ENCODE results near the gene AKR7A2.
A peak's percentile ranks its signal among the peaks of the same experiment; 100 is the strongest.
"Not testable (repeated sequence)": the region's sequence is repeated elsewhere in the genome, so short reads cannot be mapped to it uniquely, and the experiment has no call there.

The AKR7A2 gene

GRCh38 chr1:19273844-19274531, 38.0 kb downstream of the AKR7A2 start:
- not testable (repeated sequence) for H3K4me1 Mint-ChIP-seq; H3K9me3 Mint-ChIP-seq; DNase-seq (ENCODE audit: low spot score in 2 of 2); H3K27ac Mint-ChIP-seq; H3K36me3 Mint-ChIP-seq; H3K4me3 Mint-ChIP-seq
- ATAC-seq, result peak; percentile 62

GRCh38 chr1:19273106-19273843, 38.7 kb downstream of the AKR7A2 start:
- H3K9me3 Mint-ChIP-seq, result no peaks in the 10 kb centered on the region
- no peak for ATAC-seq
- H3K4me1 Mint-ChIP-seq, result peaks cover 6% of the 10 kb centered on the region
- no peak overlapping the region for H3K27ac Mint-ChIP-seq
- no peak overlapping the region for H3K4me3 Mint-ChIP-seq
- H3K36me3 Mint-ChIP-seq, result no peaks in the 10 kb centered on the region
- no peak for DNase-seq (ENCODE audit: low spot score in 2 of 2)

GRCh38 chr1:19272064-19272463, 39.9 kb downstream of the AKR7A2 start:
- no peak overlapping the region for H3K27ac Mint-ChIP-seq
- no peak overlapping the region for H3K4me3 Mint-ChIP-seq
- ATAC-seq (no peak), DNase-seq (ENCODE audit: low spot score in 2 of 2) (no peak)
- H3K4me1 Mint-ChIP-seq, result peaks cover 6% of the 10 kb centered on the region
- no peaks in the 10 kb centered on the region for H3K36me3 Mint-ChIP-seq
- no peaks in the 10 kb centered on the region for H3K9me3 Mint-ChIP-seq

- not testable (repeated sequence) for H3K4me1 Mint-ChIP-seq; H3K4me3 Mint-ChIP-seq; H3K36me3 Mint-ChIP-seq; ATAC-seq; DNase-seq (ENCODE audit: low spot score in 2 of 2); H3K27ac Mint-ChIP-seq; H3K9me3 Mint-ChIP-seq
These were observed 41.6 kb downstream of the AKR7A2 start for GRCh38 chr1:19270343-19270730.

GRCh38 chr1:19269427-19270342, 42.3 kb downstream of the AKR7A2 start:
- not testable (repeated sequence) for H3K4me1 Mint-ChIP-seq; DNase-seq (ENCODE audit: low spot score in 2 of 2); H3K36me3 Mint-ChIP-seq; H3K9me3 Mint-ChIP-seq; H3K4me3 Mint-ChIP-seq; ATAC-seq; H3K27ac Mint-ChIP-seq

- no peak overlapping the region for H3K27ac Mint-ChIP-seq
- DNase-seq (ENCODE audit: low spot score in 2 of 2) (no peak), ATAC-seq (no peak)
- no peaks in the 10 kb centered on the region for H3K36me3 Mint-ChIP-seq
- peaks cover 5% of the 10 kb centered on the region for H3K4me1 Mint-ChIP-seq
- H3K4me3 Mint-ChIP-seq, result no peak overlapping the region
- no peaks in the 10 kb centered on the region for H3K9me3 Mint-ChIP-seq
These were observed 43.5 kb downstream of the AKR7A2 start for GRCh38 chr1:19268445-19268844.

GRCh38 chr1:19262744-19263143, 49.2 kb downstream of the AKR7A2 start:
- Mint-ChIP-seq H3K4me3 (no peak overlapping the region), H3K36me3 (peaks cover 33% of the 10 kb centered on the region), H3K4me1 (peaks cover 6% of the 10 kb centered on the region), H3K9me3 (no peaks in the 10 kb centered on the region), H3K27ac (no peak overlapping the region)
- ATAC-seq (no peak), DNase-seq (ENCODE audit: low spot score in 2 of 2) (no peak)

- Mint-ChIP-seq H3K9me3 (no peaks in the 10 kb centered on the region), H3K4me3 (no peak overlapping the region), H3K27ac (no peak overlapping the region), H3K36me3 (peaks cover 40% of the 10 kb centered on the region), H3K4me1 (peaks cover 13% of the 10 kb centered on the region)
- ATAC-seq (no peak), DNase-seq (ENCODE audit: low spot score in 2 of 2) (no peak)
These were observed 49.9 kb downstream of the AKR7A2 start for GRCh38 chr1:19262047-19262446.

GRCh38 chr1:19260211-19261138, 51.5 kb downstream of the AKR7A2 start:
- Mint-ChIP-seq H3K36me3 (peaks cover 55% of the 10 kb centered on the region), H3K4me3 (no peak overlapping the region), H3K27ac (peak overlapping the region; percentile 43), H3K9me3 (no peaks in the 10 kb centered on the region), H3K4me1 (peaks cover 22% of the 10 kb centered on the region)
- no peak for DNase-seq (ENCODE audit: low spot score in 2 of 2)
- ATAC-seq, result no peak

GRCh38 chr1:19258353-19258752, 53.6 kb downstream of the AKR7A2 start:
- Mint-ChIP-seq H3K27ac (peak overlapping the region; percentile 86), H3K36me3 (peaks cover 77% of the 10 kb centered on the region), H3K9me3 (no peaks in the 10 kb centered on the region), H3K4me1 (peaks cover 36% of the 10 kb centered on the region), H3K4me3 (peak overlapping the region; percentile 47)
- DNase-seq (ENCODE audit: low spot score in 2 of 2), result no peak
- ATAC-seq, result no peak

GRCh38 chr1:19257178-19257914, 54.6 kb downstream of the AKR7A2 start:
- peak overlapping the region; percentile 86 for H3K27ac Mint-ChIP-seq
- DNase-seq (ENCODE audit: low spot score in 2 of 2), result peak in 1 of 2 donors; percentile 15
- ATAC-seq, result peak; percentile 89
- peak overlapping the region; percentile 47 for H3K4me3 Mint-ChIP-seq
- H3K9me3 Mint-ChIP-seq, result no peaks in the 10 kb centered on the region
- H3K36me3 Mint-ChIP-seq, result peaks cover 87% of the 10 kb centered on the region
- peaks cover 43% of the 10 kb centered on the region for H3K4me1 Mint-ChIP-seq

GRCh38 chr1:19256301-19256700, 55.6 kb downstream of the AKR7A2 start:
- Mint-ChIP-seq H3K4me1 (peaks cover 43% of the 10 kb centered on the region), H3K27ac (peak overlapping the region; percentile 86), H3K36me3 (peaks cover 97% of the 10 kb centered on the region), H3K4me3 (peak overlapping the region; percentile 47)
- not testable (repeated sequence) for ATAC-seq; H3K9me3 Mint-ChIP-seq; DNase-seq (ENCODE audit: low spot score in 2 of 2)

GRCh38 chr1:19255288-19255687, 56.7 kb downstream of the AKR7A2 start:
- H3K4me3 Mint-ChIP-seq, result no peak overlapping the region
- no peak overlapping the region for H3K27ac Mint-ChIP-seq
- H3K9me3 Mint-ChIP-seq, result no peaks in the 10 kb centered on the region
- DNase-seq (ENCODE audit: low spot score in 2 of 2) (no peak), ATAC-seq (no peak)
- peaks cover 100% of the 10 kb centered on the region for H3K36me3 Mint-ChIP-seq
- peaks cover 48% of the 10 kb centered on the region for H3K4me1 Mint-ChIP-seq

GRCh38 chr1:19254416-19254815, 57.5 kb downstream of the AKR7A2 start:
- DNase-seq (ENCODE audit: low spot score in 2 of 2) (no peak), ATAC-seq (no peak)
- Mint-ChIP-seq H3K4me3 (no peak overlapping the region), H3K27ac (no peak overlapping the region), H3K4me1 (peaks cover 51% of the 10 kb centered on the region), H3K9me3 (no peaks in the 10 kb centered on the region), H3K36me3 (peaks cover 91% of the 10 kb centered on the region)
